OCI-LY1 (cell line): ENCODE measurements around the gene PACSIN2.

Experiments used
- CTCF ChIP-seq: fragments of 200-600 bp; sonication (generic), shearing (Covaris generic); IDR thresholded peaks from 2 replicates; pipeline ENCODE4 v1.5.1; 2017; ENCODE audit warnings: mild to moderate bottlenecking, antibody characterized with exemption, low read length, moderate library complexity, mixed read lengths
- EZH2 ChIP-seq: fragments of 200-600 bp; sonication (generic), shearing (Covaris generic); IDR thresholded peaks from 2 replicates; pipeline ENCODE4 v1.8.0; 2017; ENCODE audit warnings: borderline replicate concordance, mixed run types, mild to moderate bottlenecking, antibody characterized with exemption, low read length, moderate library complexity, mixed read lengths

GRCh38 chr22:43044290-43044712 is 29.4 kb upstream of the PACSIN2 start:
- TF ChIP-seq CTCF, result no peak
- TF ChIP-seq EZH2, result no peak
